ENCODE results near the gene SEZ6.

Gene SEZ6

DNA sequence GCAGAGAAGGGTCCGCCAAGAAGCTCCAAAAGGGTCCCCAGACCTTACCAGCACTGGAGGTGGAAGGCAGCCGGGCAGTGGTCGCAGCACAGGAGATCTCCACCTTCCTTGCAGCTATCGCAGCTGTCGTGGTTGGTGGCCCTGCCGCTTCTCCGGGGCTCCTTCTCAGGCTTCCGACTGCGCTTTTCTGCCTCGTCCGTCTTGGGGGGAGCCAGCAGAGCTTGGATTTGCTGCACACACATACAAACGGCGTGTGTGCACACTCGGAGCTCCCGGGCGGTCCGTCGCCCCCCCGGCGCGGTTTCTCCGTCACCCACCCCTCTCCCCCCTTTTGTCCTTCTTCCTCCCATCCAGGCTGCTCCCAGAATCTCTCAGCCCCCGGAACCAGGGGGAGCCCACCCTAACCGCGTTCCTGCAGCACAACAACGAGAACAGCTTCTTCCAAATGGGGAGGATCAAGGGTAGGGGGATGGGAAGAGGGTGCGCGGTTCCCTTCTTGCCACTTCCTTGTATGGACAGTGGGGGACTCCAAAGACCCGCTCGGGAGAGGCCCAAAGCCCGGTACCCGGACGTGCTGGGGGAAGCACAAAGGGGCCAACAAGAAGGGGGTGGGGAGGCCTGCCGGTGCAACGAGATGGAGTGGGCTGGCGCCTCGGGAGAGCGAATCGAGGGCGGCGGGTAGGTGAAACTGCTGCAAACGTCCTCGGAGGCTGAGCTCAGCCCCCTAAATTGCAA is 55.6 kb downstream of the SEZ6 start:
- TF ChIP-seq, protein P1, sequence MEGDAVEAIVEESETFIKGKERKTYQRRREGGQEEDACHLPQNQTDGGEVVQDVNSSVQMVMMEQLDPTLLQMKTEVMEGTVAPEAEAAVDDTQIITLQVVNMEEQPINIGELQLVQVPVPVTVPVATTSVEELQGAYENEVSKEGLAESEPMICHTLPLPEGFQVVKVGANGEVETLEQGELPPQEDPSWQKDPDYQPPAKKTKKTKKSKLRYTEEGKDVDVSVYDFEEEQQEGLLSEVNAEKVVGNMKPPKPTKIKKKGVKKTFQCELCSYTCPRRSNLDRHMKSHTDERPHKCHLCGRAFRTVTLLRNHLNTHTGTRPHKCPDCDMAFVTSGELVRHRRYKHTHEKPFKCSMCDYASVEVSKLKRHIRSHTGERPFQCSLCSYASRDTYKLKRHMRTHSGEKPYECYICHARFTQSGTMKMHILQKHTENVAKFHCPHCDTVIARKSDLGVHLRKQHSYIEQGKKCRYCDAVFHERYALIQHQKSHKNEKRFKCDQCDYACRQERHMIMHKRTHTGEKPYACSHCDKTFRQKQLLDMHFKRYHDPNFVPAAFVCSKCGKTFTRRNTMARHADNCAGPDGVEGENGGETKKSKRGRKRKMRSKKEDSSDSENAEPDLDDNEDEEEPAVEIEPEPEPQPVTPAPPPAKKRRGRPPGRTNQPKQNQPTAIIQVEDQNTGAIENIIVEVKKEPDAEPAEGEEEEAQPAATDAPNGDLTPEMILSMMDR (IDR thresholded peaks at IDR 0.05) = no peak

DNA sequence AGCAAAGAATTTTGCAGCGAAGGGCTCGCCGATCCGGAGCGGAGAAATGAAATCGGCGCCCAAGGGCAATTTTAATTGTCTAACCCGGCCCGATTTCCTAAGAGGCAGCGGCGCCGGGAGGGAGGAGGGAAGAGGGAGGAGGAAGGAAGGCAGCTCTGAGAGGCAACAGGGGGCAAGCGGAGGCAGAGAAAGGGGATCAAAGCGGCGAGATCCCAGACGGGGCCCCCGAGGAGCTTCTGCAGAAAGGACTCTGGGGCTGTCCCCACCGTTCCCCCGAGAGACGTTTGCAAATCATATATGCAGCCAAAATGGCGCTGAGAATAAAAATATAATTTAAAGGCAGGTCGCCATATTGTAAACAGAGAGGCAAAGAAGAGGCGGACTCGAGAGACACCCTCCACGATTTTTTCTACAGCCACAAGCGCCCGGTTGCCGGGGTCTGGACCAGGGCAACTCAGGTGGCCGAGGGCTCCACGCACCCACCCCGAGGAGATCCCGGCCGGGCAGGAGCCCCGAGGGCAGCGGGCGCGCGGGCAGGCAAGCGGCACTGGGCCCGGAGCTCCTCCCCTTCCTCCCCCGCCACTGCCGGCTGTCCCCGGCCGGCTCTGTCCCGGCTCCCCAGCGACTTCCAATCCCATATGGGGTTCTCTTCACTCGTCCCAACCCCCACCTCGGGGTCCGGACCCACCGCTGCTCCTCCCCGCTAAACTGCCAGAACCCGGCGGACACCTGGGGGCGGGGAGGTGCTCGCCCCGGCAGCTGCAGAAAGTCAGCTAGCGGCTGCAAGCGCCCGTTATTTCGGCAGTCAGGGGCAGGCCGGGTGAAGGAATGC is 56.4 kb downstream of the SEZ6 start:
- TF ChIP-seq, protein P1 (IDR thresholded peaks at IDR 0.05) = no peak

DNA sequence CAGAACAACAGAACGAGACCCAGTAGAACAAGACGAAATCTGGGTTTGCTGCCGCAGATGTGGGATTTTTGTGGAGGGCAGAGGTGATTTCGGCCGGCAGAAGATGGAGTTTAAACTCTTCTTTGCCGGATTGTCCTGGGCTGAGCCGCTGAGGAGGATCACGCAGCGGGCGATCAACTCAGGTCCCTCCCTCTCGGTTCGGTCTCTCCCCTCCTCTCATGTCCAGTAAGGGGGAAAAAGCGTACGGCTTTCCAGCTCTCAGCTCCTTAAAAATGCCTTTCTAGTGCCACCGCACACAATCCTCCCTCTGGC is 57.0 kb downstream of the SEZ6 start:
- TF ChIP-seq, protein P1 (IDR thresholded peaks at IDR 0.05) = no peak

DNA sequence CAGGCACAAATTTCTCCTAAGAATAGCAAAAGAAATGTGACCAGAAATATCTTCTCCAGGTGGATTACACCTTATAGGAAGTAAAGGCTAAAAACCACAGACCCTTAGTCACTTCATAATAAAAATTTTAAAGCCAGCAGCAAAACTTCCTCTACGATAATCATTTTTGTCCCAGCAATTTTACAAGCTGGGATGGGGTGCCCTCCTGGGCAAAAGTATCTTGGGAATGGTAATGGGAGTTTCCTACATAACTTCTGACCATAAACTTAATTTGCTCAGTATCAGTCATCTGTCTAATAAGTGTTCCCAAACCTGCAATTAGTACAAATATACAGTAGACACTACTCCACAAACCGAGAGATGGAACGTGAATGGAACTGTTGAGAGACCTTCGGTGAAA is 57.5 kb downstream of the SEZ6 start:
- TF ChIP-seq, protein P1 (IDR thresholded peaks at IDR 0.05) = no peak

DNA sequence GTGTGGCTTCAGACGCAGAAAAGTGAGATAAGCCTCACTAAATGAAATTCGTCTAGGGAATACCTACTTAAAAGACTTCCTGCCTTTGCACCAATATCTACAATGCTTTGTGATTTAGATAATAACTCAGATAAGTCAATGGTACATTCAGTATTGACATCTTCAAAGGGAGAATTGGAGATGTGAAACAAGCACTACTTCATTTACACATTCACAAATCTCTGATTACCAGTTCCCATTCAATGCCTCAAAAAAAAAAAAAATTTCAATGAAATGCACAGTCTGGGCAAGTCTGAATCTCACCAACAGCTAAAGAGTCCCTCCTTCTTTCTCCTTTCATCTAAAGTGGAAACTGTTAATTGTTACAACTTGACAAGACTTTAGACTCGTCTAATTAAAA is 58.2 kb downstream of the SEZ6 start:
- TF ChIP-seq, protein P1 (IDR thresholded peaks at IDR 0.05) = no peak

DNA sequence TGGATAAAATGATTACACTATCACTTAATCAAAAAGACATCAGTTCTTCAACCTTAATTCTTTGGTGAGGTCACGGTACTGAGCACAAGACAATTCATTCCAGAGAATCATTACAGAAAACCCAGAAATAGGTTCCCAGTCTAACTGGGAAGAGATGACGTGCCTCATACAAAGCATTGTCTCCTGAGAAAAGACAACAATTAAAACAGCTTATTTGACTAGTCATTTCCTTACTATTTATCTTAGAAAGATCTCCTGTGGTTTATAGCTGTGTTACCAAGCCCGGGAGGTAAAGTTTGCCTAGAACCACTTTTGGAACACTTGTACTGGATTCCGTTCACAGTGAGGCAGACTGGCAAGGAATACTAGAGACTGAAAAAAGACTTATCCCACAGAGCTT is 59.6 kb downstream of the SEZ6 start:
- TF ChIP-seq, protein P1 (IDR thresholded peaks at IDR 0.05) = no peak

DNA sequence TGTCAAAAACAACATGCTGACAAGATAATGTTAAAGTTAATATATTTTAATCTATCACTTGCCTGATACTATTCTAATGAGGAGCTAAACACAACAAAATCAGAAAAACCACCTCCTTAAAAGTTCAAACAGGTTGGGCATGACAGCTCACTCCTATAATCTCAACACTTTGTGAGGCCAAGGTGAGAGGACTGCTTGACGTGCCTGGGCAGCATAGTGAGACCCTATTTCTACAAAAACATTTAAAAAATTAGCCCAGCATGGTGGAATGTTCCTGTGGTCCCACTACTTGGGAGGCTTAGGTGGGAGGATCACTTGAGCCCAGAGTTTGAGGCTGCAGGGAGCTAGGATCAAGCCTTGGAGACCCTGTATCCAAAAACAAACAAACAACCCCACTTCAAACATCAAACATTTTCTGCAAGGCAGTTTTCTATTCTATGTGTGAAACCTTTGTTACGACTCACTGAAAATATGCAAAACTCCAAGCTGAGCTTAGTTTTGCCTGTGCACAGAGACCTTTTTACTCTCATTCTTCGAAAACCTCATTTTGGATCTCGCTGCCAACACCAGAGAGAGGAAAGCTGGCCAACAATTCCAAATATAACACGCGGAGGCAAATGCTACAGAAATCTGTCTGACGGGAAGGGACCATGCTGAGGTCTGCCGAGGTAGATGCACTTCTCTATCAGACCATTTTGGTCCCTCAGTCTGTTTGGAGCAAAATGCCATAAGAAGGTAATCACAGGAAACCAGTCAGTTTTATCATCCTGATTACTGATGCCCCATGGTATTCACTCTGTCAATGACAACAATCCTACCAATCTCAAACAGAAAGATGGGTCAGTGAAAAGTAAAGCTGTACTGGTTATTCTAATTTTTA is 60.7 kb downstream of the SEZ6 start:
- TF ChIP-seq, protein P1 (IDR thresholded peaks at IDR 0.05) = no peak

Measured in LNCAP (cell line).